SKM-1 treated with dmso at 0.1 percent for 144 hours (cell line): ENCODE data around the gene RABEP1.
"Not testable (repeated sequence)": the region's sequence is repeated elsewhere in the genome, so short reads cannot be mapped to it uniquely, and the experiment has no call there.

ENCODE experiments used
- DNase-seq: peaks from one replicate; lab custom pipeline; 2025; ENCODE audit not compliant: unreplicated experiment; lab: John Stamatoyannopoulos, UW

The RABEP1 gene, protein sequence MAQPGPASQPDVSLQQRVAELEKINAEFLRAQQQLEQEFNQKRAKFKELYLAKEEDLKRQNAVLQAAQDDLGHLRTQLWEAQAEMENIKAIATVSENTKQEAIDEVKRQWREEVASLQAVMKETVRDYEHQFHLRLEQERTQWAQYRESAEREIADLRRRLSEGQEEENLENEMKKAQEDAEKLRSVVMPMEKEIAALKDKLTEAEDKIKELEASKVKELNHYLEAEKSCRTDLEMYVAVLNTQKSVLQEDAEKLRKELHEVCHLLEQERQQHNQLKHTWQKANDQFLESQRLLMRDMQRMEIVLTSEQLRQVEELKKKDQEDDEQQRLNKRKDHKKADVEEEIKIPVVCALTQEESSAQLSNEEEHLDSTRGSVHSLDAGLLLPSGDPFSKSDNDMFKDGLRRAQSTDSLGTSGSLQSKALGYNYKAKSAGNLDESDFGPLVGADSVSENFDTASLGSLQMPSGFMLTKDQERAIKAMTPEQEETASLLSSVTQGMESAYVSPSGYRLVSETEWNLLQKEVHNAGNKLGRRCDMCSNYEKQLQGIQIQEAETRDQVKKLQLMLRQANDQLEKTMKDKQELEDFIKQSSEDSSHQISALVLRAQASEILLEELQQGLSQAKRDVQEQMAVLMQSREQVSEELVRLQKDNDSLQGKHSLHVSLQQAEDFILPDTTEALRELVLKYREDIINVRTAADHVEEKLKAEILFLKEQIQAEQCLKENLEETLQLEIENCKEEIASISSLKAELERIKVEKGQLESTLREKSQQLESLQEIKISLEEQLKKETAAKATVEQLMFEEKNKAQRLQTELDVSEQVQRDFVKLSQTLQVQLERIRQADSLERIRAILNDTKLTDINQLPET

DNA sequence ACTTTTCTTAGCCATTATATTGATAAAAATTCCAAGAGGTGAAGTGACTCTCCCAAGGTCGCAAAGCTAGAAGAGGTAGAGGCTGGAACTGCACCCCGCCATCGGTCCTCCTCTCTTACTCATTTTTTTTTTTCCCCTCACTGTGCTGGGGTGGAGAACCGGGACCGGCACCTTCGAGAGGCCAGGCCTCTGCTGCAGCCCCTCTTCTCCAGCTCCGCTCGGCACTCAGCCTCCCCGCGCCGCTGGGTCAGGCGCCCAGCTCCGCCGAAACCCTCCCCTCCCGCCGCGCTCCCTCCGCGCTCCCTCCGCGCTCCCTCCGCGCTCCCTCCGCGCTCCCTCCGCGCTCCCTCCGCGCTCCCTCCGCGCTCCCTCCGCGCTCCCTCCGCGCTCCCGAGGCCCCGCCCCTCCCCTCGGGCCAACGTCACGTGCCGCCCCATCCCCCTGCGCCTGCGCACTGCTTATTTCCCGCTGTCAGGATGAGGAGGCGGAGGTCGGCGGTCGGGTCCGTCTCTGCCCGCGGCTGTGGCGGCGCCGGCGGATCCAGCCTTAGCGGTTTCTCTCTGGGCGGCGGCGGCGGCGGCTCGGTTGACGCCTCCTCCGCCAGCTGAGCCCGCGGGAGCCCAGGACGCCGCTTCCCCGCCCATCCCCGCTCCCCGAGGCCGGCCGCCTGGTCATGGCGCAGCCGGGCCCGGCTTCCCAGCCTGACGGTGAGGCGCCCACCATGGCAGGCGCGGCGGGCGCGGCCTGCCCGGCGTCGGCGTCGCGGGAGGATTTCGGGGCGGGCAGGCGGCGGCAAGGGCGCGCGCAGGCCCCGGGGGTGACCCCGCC, at the start of gene RABEP1:
Gene RABEP1 (plus strand): TSS at position 471 of the 828 bp plus-strand sequence. CDS start 203 bp downstream, at position 674.
- DNase-seq = peak; percentile 53

DNA sequence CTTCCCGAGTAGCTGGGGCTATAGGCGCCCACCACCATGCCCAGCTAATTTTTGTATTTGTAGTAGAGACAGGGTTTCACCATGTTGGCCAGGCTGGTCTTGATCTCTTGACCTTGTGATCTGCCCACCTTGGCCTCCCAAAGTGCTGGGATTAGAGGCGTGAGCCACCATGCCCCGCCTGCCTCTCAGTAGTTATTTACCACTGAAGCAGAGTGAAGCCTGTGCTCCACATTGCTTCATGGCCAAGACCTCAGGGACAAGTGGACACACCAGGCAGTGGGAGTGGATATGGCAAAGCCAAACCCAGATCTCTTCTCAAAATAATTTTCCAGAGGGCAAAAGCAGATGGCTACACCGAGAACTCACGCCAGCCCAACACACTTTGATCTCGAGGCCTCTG, 48.6 kb upstream of the RABEP1 start:
- not testable (repeated sequence) for DNase-seq

DNA sequence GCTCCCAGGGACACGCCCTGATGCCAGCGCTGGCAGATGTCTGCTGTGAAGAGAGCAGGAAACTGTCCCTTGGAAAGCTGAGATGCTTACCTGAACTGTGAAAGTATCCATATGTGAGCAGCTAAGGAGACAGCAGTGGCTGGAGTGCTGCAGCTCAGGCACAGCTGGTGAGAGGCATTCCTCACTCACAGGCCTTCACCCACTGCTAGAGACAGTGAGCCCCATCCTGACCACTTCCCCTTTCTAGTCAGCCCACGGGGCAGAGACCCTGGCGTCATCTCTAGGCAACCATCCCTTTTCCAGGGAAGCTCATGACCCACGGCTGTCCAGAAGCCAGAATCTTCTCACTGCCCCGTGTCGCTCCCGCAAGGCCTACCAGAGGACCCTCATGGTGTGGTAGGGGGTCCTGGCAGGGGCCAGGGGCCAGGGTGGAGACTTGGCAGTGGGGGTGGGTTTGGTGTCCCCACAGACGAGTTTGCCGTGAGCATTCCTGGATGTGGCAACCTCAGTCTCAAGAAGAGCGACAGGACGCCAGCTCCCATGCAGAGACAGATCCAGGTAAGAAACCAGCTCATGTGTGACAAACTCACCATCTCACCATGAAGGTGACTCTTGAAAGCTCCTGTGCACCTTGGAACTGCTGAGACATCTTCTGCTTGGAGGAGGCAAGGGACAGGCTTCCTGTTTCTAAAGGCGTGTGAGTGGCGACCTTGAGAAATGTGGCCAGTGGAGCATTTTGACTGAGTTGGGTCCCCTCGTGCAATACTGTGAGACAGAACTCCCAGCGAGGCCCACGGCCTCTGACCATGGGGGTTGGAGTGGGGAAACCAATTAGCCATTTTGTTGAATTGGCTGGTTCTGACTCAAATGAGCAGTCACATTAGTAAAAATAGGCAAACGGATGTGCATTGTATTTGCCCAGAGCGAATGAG, 47.2 kb upstream of the RABEP1 start, which contains the start of gene SCIMP:
Gene SCIMP (minus strand): TSS at position 216 of the 932 bp plus-strand sequence. CDS start 105 bp downstream, at position 111.
- peak; percentile 45 for DNase-seq

DNA sequence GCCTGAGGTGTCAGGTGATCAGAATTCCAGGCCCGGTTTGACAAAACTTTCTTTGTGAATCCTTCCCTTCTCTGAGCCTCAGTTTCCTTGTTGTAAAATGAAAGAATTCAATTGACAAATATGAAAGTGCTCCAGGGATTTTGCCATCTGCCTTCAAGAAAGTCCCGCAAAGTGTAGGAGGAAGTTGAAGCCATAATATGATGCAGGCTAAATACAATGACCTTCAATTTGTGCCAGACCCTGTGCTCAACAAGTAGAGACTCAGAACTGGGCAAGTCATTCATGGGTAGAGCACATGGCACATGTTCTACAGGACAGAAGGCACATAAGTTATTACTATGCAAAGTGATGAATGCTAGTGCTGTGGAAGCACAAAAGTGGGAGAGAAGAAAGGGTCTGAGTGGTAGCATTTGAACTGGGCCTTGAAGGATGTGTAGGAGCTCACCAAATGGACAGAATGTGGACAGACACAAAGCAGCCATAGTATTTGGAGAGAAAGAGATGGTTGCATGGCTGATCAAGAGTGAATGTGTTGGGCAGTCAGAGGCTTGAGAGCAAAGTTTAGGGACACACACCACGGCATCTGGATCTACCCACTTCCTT, 45.0 kb upstream of the RABEP1 start:
- DNase-seq = no peak

DNA sequence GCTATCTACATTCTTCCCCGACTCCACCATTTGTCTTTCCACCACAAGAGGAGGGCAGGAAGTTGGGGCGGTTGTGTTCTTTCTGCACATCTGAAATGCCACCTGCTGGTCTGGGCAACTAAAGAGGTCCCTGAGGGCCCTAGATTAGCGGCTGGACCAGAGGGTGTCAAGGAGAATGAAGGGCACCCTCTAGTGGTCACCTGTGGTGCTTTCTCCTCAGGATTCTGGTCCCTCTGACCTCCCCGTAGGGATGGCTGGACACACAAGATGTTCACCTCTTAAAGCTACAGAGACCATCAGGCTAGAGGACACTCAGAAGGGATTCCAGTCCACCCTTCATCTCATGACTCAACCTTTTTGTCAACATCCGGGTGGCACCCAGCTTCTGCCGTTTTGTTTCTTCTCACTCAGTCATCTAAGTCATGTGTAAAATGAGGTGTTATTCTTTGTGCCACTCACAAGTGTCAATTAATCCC, 44.5 kb upstream of the RABEP1 start:
- DNase-seq = peak; percentile 54

DNA sequence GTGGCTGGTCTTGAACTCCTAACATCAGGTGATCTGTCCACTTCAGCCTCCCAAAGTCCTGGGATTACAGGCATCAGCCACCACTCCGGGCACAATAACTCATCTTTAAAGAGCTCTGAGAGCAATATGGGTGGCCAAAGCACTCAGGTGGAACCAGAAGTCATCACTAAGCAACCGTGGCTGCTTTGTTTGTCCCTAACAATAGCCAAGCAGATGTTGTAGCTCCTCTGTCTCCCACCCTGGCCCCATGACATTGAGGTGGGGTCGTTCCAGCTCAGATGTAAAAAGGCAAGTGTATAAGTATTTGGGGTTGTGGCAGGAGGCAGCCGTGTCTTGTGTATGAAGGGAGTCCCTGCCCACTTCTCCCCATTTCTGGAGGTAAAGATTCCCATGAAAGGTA, 43.8 kb upstream of the RABEP1 start:
- DNase-seq = no peak

DNA sequence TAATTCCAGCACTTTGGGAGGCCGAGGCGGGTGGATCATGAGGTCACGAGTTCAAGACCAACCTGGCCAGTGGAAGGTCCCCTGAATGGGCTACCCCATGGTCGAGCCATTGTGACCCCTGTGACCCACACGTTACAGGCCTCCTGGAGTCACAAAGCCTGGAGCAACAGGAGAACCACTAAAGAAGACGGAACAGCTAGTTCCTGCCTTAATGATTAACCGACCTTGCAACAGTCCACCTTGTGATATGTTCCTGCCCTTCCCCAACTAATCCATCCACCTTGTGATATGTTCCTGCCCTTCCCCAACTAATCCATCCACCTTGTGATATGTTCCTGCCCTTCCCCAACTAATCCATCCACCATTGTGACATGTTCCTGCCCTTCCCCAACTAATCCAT, 42.3 kb upstream of the RABEP1 start:
- not testable (repeated sequence) for DNase-seq

DNA sequence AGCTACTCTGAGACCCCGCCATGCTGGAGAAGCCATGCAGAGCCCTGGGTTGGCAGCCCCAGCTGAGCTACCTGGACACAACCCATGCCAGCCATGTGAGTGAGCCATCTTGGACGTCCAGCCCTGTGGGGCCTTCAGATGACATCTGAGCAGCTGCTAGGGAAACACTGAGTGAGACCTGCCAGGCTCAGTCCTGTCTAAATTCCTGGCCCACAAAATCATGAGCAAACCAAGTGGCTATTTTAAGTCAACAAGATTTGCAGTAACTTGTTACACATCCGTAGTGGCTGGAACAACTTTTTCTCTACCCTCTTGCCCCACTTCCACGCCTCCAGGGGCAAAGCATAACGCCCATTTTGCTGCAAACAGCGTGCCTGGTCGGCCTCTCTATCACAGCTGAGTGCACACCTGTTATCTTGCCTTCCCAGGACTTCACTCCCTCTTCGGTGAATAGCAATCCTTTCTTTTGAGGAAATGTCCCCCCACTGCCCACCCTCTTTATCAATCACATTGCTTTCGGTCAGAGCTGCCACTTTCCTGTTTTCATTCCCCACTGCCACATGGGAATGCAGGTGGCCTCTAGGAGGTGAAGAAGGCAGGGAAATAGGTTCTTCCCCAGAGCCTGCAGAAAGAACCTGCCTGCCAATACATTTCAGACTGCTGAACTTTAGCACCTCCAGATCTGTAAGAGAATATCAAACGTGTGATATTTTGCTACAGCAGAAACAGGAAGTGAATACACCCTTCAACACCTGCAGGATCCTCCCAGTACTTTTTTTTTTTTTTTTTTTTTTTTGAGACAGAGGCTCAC, 40.0 kb upstream of the RABEP1 start:
- DNase-seq = no peak

DNA sequence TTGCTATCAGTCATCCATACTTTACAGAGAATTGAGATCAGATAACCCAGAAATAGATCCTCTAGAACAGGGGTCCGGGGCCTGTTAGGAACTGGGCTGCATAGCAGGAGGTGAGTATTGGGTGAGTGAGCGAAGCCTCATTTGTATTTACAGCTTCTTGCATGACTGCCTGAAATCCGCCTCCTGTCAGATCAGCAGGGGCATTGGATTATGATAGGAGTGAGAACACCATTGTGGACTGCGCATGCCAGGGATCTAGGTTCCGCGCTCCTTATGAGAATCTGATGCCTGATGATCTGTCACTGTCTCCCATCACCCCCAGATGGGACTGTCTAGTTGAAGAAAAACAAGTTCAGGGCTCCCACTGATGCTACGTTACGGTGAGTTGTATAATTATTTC, 34.5 kb upstream of the RABEP1 start:
- no peak for DNase-seq

DNA sequence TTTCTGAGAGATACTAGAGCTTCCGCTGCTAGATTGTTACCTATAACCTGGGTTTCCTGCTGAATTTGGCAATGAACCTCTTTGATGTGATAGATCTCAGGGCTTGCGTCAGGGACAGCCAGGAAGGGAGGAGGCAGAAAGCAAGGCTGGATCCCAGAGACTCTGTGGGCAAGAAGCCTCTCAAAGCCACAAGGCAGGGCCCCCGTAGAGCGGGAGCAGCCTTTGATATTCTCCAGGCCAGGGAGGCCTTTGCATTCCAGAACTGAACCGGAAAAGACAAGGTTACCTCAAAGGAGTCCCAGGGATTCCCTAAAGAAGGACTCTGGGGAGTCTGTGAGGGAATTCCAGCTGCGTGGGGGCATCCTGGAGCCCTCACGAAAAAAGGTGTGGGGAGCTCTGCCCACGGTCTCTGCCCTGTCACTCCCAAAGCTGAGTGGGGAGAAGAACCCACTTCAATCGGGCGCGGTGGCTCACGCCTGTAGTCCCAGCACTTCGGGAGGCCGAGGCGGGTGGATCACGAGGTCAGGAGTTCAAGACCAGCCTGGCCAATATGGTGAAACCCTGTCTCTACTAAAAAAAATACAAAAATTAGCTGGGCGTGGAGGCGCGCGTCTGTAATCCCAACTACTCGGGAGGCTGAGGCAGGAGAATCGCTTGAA, 33.1 kb upstream of the RABEP1 start:
- DNase-seq = no peak

DNA sequence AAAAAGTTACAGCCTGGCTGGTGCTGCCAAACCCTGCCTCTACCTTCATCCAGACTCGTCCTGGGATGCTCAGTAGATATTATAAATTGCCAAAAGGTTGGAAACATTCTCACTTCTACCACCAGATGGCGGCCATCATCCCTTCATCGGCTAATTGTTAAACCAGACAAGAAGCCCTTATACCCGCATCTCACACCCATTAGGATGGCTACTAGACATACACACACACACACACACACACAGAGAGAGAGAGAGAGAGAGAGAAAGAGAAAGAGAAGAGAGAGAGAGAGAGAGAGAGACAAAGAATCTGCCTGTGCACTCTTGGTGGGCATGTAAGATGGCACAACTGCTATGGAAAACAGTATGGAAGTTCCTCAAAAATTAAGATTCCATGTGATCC, 32.5 kb upstream of the RABEP1 start:
- peak; percentile 49 for DNase-seq

DNA sequence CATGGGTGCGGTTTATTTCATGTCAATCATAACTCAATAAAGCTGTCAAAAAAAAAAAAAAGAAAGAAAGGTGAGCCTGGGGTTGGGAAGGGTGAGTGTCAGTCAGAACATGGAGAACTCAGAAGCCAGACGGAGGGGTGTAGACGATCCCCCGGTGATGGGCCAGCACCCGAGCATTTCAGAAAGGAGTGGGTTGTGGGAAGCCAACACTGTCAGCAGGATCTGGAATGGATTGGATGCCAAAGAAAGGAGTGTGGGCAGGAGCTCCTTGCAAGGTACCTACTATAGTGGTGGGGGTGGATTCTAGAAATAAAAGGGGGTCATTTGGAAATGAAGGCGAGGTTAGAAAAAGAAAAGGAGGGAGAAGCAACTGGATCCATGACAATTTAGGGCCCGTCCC, 27.7 kb upstream of the RABEP1 start:
- DNase-seq = no peak

DNA sequence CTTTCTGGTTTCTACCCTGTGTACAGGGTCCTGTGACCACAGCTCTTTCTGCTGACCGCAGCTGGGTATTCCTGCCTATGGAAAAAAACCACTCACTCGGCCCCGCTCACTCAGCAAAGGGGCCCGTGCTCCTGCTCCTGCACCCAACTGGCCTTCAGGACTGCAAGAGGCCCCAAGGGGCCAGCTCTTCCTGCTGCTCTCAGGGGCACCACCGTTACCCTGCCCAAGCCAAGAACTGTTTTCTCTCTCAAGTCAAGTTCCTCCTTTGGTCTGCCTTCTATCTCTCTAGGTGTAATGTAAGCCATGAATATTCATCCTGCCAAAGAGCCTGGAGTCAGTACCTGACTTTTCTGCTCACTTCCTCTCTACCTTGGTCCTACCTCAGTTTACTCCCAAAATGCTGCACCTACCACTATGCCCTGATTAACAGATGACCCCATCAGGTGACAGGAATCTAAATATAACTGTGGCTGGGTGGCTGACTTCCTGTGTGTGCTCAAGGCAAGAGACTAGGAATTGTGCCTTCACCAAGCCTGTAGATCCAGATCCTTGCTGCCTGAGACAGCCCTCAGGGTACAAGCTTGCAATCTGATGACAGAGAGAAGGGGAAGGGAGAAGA, 27.1 kb upstream of the RABEP1 start:
- peak; percentile 39 for DNase-seq

DNA sequence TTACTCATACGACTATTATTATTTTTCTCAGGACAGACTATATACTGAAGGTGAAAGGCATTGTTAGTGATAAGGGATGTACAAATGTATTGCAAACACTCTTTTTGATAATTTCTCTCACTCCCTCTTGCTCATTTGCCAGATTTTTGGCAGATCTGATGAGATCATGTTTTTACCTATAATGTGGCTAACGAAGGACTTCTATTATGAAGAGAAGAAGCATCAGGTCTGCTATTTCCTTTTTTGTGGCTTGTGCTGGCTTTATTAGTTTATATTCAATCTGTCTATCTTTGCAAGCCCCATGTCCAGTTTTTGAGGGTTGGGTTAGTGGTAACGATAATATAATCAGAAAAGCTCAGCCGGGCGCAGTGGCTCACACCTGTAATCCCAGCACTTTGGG, 25.0 kb upstream of the RABEP1 start:
- no peak for DNase-seq

DNA sequence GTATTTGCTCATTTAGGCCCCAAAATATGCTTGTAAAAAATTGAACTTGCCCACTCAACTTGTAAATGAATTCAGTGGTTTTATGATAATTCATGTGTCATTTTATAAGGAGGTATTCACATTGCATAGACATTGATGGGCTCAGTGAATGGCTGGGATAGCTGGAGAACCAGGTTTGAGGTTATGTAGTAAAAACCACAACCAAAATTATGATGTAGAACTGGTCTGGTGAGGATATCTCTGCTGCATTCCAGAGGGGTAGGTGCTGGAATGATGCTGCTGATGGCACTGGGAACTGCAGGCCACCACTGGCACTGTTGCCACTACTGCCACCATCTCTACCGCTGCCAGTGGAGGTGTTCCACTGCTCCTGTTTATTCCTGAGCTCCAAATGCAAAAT, 21.5 kb upstream of the RABEP1 start:
- DNase-seq = no peak

DNA sequence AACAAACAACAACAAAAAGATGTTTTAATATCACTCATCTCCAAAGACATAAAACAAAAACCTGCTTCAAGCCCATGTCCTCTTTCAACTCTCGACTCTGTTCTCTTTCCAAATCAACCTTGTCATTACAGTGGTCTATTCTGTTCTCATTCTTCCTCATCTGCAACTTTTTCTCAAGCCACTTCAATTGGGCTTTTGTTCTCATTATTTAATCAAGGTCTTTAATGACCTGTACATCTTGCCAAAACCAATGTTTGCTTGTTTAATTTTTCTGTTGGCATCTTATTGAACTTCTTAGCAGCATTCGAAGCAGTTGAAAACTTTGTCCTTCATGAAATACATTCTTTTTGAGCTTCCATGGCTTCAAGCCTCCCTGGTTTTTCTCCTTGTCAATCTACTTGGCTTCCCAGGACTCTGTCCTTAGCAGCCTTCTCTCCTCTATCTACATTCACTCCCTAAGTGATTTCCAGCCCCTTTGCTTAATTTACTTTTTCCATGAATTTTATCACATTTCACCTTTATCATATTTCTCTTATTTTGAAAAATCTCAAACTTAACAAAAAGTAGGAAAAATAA, 19.6 kb upstream of the RABEP1 start:
- no peak for DNase-seq

DNA sequence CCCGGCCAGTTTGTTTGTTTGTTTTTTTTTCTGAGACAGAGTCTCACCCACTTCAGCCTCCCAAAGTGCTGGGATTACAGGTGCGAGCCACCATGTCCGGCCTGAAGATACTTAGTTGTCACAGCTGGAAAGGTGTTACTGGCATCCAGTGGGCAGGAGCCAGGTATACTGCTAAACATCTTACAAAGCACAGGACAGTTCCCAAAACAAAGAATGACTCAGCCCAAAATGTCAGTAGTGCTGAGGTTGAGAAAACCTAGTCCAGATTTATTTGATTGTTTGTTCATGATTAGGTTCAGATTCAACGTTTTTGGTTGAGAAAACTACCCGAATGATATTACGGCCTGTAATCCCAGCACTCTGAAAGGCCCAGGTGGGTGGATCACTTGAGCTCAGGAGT, 18.6 kb upstream of the RABEP1 start:
- DNase-seq = no peak
